Loucy (cell line): Measurements from ENCODE around the gene TCF7.

Experiments
- H2AFZ ChIP-seq: fragments of 200-600 bp; sonication (generic); 2 replicates; pipeline ENCODE4 v1.6.0; 2016; ENCODE audit warnings: antibody characterized with exemption, mild to moderate bottlenecking, low read length, moderate library complexity
- H3F3A ChIP-seq: fragments of 200-600 bp; 2 replicates; pipeline ENCODE4 v1.6.0; 2016; ENCODE audit warnings: antibody characterized with exemption, low read depth, mild to moderate bottlenecking
- H3K27me3 ChIP-seq: fragments of 200-600 bp; sonication (generic); 2 replicates; pipeline ENCODE4 v1.6.1; 2014; ENCODE audit warnings: low read length, mild to moderate bottlenecking; ENCODE audit not compliant: insufficient read depth, poor library complexity, severe bottlenecking
- H3K36me3 ChIP-seq: fragments of 200-600 bp; sonication (generic); 2 replicates; pipeline ENCODE4 v1.6.1; 2016; ENCODE audit warnings: low read length; ENCODE audit not compliant: insufficient read depth
- H3K4me1 ChIP-seq: fragments of 200-600 bp; sonication (generic); 2 replicates; pipeline ENCODE4 v1.5.1; 2014; ENCODE audit warnings: low read length, mild to moderate bottlenecking; ENCODE audit not compliant: insufficient read depth, poor library complexity, severe bottlenecking
- H3K4me2 ChIP-seq: fragments of 200-600 bp; sonication (generic); 2 replicates; pipeline ENCODE4 v1.6.0; 2014; ENCODE audit warnings: antibody characterized with exemption, low read length, low read depth, mild to moderate bottlenecking; ENCODE audit not compliant: poor library complexity, severe bottlenecking
- H3K4me3 ChIP-seq: fragments of 200-600 bp; sonication (generic); 2 replicates; pipeline ENCODE4 v1.5.1; 2014; ENCODE audit warnings: low read length, mild to moderate bottlenecking, mixed read lengths; ENCODE audit not compliant: poor library complexity, severe bottlenecking
- H3K79me2 ChIP-seq: fragments of 200-600 bp; sonication (generic); 2 replicates; pipeline ENCODE4 v1.6.1; 2014; ENCODE audit warnings: low read length; ENCODE audit not compliant: insufficient read depth
- H3K9ac ChIP-seq: fragments of 200-600 bp; sonication (generic); 2 replicates; pipeline ENCODE4 v1.6.0; 2014; ENCODE audit warnings: mild to moderate bottlenecking, low read depth, low read length, moderate library complexity; ENCODE audit not compliant: poor library complexity, severe bottlenecking
- H3K9me2 ChIP-seq: fragments of 200-600 bp; sonication (generic); replicated peaks from 2 replicates; pipeline ENCODE4 v1.6.1; 2016; ENCODE audit warnings: low read depth, low read length, mixed read lengths
- H3K9me3 ChIP-seq: fragments of 200-600 bp; sonication (generic); 2 replicates; pipeline ENCODE4 v1.6.1; 2014; ENCODE audit warnings: mild to moderate bottlenecking, antibody characterized with exemption, low read length, low read depth; ENCODE audit not compliant: insufficient read depth
- H4K20me1 ChIP-seq: fragments of 200-600 bp; sonication (generic); 2 replicates; pipeline ENCODE4 v1.6.0; 2014; ENCODE audit warnings: antibody characterized with exemption, low read length, mild to moderate bottlenecking; ENCODE audit not compliant: insufficient read depth, poor library complexity, severe bottlenecking
- EZH2phosphoT487 ChIP-seq: fragments of 200-600 bp; IDR thresholded peaks from 2 replicates; pipeline ENCODE4 v1.6.1; 2018; ENCODE audit warnings: antibody characterized with exemption, mild to moderate bottlenecking, moderate library complexity, borderline replicate concordance
- TF ChIP-seq, protein P1 (sequence below): fragments of 200-600 bp; sonication (generic); conservative IDR thresholded peaks from 2 replicates; pipeline ENCODE4 v1.5.1; 2014; ENCODE audit warnings: mild to moderate bottlenecking, antibody characterized with exemption, low read length

TCF7 gene

DNA sequence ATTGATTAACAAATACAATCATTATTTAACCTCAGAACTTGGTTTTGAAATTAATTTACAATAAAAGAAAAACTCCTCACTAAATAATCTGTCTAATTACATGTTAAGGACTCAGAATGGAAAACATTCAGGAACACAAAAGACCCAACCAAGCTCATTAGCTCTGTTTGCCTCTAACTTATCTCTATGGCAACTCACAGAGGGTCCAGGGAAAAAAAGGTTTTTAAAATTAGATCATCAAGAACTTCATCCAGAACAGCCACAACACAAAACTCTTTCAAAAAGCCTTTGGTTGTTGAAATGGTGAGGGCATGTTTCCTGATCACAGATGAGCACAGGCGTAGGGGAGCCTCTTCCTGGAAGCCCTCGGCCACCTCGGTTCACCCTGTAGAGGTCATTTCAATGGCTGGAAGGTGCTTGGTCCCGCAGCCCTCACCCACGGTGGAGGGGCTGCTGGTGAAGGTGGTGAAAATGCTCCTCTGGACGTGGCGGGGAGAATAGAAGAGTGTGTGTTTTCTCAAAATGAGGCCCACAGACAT, 17.2 kb upstream of the TCF7 start:
- TF ChIP-seq, protein P1, sequence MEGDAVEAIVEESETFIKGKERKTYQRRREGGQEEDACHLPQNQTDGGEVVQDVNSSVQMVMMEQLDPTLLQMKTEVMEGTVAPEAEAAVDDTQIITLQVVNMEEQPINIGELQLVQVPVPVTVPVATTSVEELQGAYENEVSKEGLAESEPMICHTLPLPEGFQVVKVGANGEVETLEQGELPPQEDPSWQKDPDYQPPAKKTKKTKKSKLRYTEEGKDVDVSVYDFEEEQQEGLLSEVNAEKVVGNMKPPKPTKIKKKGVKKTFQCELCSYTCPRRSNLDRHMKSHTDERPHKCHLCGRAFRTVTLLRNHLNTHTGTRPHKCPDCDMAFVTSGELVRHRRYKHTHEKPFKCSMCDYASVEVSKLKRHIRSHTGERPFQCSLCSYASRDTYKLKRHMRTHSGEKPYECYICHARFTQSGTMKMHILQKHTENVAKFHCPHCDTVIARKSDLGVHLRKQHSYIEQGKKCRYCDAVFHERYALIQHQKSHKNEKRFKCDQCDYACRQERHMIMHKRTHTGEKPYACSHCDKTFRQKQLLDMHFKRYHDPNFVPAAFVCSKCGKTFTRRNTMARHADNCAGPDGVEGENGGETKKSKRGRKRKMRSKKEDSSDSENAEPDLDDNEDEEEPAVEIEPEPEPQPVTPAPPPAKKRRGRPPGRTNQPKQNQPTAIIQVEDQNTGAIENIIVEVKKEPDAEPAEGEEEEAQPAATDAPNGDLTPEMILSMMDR, result no peak
- TF ChIP-seq EZH2phosphoT487, result no peak
- Histone ChIP-seq H3F3A (no peaks in the 10 kb centered on the region), H3K9ac (no peak overlapping the region), H3K79me2 (no peaks in the 10 kb centered on the region), H4K20me1 (no peaks in the 10 kb centered on the region), H3K9me2 (no peaks in the 10 kb centered on the region), H3K9me3 (no peaks in the 10 kb centered on the region), H3K4me3 (no peak overlapping the region), H3K27me3 (no peaks in the 10 kb centered on the region), H3K4me1 (no peaks in the 10 kb centered on the region), H3K4me2 (no peak overlapping the region), H3K36me3 (no peaks in the 10 kb centered on the region), H2AFZ (no peak overlapping the region)

DNA sequence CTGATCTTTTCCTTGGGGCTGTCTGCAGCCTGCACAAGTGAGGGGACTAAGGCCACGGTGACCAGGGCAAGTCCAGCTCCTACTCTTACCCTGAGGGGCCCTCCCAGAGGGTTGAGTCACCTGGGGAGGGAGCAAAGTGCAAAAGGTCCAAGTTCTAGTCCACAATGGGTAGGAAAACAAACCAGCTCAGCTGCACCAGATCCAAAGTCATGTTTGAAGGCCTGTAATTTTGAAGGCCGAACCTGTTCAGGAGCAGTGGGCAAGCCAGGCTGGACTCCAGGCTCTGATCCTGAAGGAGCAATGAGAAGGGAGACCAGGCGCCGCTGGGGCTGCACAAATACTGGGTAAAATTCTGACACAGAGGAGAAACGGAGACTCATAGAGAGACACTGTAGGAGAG, 15.8 kb upstream of the TCF7 start:
- TF ChIP-seq, protein P1, result no peak
- TF ChIP-seq EZH2phosphoT487, result no peak
- no peak overlapping the region for H3K9ac ChIP-seq
- H3K4me3 ChIP-seq, result no peak overlapping the region
- no peaks in the 10 kb centered on the region for H3K4me1 ChIP-seq
- H3K9me2 ChIP-seq, result no peaks in the 10 kb centered on the region
- H3K36me3 ChIP-seq, result no peaks in the 10 kb centered on the region
- H3K79me2 ChIP-seq, result no peaks in the 10 kb centered on the region
- H2AFZ ChIP-seq, result no peak overlapping the region
- H3K27me3 ChIP-seq, result no peaks in the 10 kb centered on the region
- no peak overlapping the region for H3K4me2 ChIP-seq
- no peaks in the 10 kb centered on the region for H4K20me1 ChIP-seq
- H3K9me3 ChIP-seq, result no peaks in the 10 kb centered on the region
- H3F3A ChIP-seq, result no peaks in the 10 kb centered on the region

DNA sequence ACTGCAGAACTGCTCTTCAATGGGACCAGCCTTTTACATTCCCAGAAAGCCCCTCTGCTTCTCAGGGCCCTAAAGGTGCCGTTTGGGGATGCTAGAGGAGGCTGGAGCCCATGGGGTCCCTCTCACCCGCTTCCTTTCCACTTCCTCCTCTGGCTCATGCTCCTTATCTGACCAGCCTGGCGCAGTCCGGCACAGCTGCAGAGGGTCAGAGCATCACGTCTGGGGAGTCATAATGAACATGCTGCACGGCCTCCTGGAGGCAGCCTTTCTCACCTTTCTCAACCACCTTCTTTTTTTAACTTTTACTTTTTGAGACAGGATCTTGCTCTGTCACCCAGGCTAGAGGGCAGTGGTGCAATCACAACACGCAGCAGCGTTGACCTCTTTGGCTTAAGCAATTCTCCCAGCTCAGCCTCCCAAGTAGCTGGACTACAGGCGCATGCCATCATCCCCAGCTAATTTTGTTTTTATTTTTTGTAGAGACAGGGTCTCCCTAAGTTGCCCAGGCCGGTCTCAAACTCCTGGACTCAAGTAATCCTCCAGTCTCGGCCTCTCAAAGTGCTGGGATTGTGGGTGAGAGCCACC, 15.1 kb upstream of the TCF7 start:
- H4K20me1 ChIP-seq, result no peaks in the 10 kb centered on the region
- no peaks in the 10 kb centered on the region for H3K27me3 ChIP-seq
- no peak overlapping the region for H3K9ac ChIP-seq
- no peaks in the 10 kb centered on the region for H3K9me2 ChIP-seq
- H2AFZ ChIP-seq, result no peak overlapping the region
- H3K4me3 ChIP-seq, result no peak overlapping the region
- H3K4me1 ChIP-seq, result no peaks in the 10 kb centered on the region
- H3F3A ChIP-seq, result no peaks in the 10 kb centered on the region
- H3K4me2 ChIP-seq, result no peak overlapping the region
- H3K36me3 ChIP-seq, result no peaks in the 10 kb centered on the region
- no peaks in the 10 kb centered on the region for H3K79me2 ChIP-seq
- no peaks in the 10 kb centered on the region for H3K9me3 ChIP-seq
- TF ChIP-seq, protein P1, result no peak
- TF ChIP-seq EZH2phosphoT487, result no peak
